GM21381 (cell line): Measurements from ENCODE around the gene SRGAP1.
"Not testable (repeated sequence)": the region's sequence is repeated elsewhere in the genome, so short reads cannot be mapped to it uniquely, and the experiment has no call there.

Experiments used
- ATAC-seq: cut with Tn5 transposase; IDR thresholded peaks from one replicate; pipeline ENCODE4 v1.9.1; 2021; ENCODE audit warnings: mild to moderate bottlenecking, moderate library complexity; ENCODE audit not compliant: unreplicated experiment

The SRGAP1 gene

GRCh38 chr12:63865448-63865847 is 20.9 kb downstream of the SRGAP1 start:
- no peak for ATAC-seq

GRCh38 chr12:63867053-63867452 is 22.6 kb downstream of the SRGAP1 start:
- ATAC-seq, result no peak

DNA sequence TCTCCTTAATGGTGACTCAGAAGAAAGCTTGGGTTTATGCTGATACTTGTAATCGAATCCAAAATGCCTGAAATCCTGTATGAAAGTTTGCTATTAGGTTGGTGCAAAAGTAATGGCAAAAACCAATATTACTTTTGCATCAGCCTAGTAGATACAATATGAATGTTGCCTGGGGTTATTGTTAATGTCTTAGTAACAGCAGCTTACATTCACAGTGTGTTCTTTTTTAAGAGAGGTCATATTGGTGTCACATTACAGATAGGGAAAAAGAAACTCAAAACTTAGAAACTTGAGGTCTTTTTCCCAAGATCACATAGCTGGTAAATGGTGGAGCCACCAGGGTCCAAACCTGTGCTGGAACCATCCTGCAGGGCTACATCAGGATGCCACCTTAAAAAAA is 25.2 kb downstream of the SRGAP1 start:
- no peak for ATAC-seq

DNA sequence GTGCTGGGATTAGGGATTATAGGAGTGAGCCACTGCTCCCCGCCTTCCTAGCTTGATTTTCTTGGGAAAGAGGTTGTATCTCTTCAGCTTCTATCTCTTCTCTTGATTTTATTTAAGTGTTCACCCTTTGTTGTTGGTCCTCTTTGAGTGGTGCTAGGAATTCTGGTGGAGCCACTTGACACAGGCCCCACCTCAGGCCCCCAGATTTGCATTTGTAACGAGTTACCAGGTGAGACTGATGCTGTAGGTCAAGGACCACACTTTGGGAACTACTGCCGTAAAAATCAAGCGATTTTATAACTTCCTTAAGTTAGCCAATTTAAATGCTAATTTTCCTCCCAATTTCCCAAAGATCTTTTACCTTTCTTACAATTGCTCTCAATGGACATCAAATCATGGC is 26.3 kb downstream of the SRGAP1 start:
- ATAC-seq, result no peak

DNA sequence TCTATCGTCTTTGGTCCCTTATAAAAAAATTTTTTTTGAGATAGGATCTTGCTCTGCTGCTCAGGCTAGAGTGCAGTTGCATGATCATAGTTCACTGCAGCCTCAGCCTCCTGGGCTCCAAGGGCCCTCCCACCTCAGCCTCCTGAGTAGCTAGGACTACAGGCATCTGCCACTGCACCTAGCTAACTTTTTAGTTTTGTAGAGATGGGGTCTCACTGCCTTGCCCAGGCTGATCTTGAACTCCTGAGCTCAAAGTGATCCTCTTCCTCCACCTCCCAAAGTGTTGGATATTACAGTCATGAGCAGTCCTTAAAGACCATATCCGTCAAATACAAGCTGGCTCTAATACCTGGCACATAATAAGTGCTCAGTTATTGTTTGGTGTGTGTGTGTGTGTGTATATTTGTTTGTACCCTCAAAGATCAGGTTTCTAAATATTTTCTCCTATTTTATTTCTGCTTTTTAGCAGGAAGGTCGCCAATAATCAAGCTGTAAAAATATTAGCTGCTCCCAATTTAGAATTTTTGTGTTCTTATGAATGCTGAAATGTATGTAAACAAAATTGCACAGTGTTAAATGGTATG is 30.5 kb downstream of the SRGAP1 start:
- ATAC-seq, result no peak

DNA sequence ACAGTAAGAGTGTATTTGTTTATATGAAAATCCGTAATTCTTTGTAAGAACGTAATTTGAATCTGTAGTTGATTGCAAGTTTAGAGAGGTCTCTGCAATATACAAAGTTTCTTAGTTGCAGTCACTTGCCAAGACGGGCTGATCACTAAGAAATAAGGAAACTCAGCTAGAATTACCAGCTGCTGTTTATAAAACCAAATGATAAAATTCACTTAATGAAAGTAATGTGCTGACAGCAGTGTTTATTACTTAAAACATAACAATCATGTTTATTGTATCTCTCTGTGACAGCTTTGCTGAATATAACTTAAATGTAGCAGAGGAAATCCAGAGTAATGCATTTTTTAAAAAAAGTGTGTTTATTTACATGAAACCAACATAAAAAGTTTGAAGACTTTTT is 31.2 kb downstream of the SRGAP1 start:
- no peak for ATAC-seq

DNA sequence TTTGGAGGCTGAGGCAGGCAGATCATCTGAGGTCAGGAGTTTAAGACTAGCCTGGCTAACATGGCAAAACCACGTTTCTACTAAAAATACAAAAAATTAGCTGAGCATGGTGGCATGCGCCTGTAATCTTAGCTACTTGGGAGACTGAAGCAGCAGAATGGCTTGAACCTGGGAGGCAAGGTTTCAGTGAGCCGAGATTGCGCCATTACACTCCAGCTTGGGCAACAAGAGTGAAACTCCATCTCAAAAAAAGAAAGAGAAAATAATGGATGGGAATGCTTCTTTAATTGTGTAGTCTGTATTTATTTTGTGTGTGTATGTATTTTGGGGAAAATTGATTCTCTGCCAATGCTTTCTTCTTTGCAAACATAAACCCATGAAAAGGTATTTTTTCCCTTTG is 32.5 kb downstream of the SRGAP1 start:
- ATAC-seq, result no peak

DNA sequence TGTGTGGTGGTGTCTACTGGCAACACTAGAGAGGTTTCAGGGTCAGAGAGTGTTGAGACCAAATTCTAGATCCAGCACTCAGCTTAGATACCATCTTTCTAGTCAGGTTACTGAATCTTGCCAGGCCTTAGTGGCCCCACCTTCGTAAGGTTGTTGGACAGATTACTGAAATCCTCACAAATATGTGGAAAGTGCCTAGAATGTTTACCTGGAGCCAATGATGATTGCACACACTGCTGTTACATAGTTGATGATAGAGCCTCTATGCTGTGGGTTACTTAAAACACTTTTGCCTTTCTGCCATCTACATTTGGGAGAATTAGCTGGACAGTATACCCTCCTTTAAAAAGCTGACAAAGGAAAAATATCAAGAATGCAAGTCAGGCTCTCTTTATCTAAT is 33.2 kb downstream of the SRGAP1 start:
- ATAC-seq, result no peak

DNA sequence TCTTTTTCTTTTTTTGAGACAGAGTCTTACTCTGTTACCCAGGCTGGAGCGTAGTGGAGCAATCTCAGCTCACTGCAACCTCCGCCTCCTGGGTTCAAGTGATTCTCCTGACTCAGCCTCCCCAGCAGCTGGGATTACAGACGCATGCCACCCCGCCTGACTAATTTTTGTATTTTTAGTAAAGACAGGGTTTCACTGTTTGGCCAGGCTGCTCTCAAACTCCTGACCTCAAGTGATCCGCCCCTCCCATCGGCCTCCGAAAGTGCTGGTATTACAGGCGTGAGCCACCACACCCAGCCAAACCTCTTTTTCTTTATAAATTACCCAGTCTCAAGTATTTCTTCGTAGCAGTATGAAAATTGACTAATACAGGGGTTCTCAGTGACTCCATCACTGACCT is 35.7 kb downstream of the SRGAP1 start:
- ATAC-seq, result not testable (repeated sequence)

GRCh38 chr12:63880742-63881263 is 36.3 kb downstream of the SRGAP1 start:
- no peak for ATAC-seq

- no peak for ATAC-seq
Measured at GRCh38 chr12:63882844-63883243, 38.3 kb downstream of the SRGAP1 start.

DNA sequence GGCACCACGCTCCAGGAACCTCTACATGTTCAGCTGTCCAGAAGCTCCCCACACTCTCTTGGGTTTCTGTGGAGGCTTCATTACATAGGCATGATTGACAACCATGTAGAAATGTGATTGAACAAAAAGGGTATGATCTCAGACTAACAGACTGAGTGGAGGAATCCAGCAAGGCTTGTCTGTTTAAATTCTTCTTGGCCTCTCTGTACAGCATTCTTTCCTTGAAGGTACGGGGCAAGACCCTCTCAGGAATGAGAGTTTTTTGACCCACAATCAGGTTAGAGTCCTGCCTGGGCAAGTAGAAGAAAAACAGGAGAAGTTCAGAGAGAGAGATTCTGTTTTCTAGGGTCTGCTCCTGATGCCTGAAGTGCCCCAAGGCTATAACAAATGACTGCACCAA is 40.9 kb downstream of the SRGAP1 start:
- ATAC-seq, result no peak

GRCh38 chr12:63888908-63889635 is 44.6 kb downstream of the SRGAP1 start:
- no peak for ATAC-seq

- ATAC-seq, result no peak
Measured at GRCh38 chr12:63889721-63890509, 45.4 kb downstream of the SRGAP1 start.

DNA sequence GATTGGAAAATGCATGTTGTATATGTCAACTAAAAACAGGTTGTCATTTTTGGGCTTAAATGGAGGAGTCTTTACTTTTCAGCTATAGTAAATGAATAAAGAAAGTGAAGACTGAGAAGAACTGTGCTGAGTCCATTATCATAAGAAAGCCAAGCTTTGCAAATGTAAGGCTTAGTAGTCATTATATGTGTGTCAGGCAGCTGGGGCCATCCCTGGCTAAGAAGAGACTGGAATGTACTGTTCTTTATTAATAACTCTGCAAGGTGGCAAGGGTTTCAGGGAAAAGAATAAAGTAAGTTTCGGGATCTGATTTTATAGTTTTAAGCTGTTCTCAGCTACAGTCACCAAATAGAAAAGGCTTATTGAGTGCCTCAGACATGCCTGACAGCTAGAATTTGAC is 48.7 kb downstream of the SRGAP1 start:
- no peak for ATAC-seq

DNA sequence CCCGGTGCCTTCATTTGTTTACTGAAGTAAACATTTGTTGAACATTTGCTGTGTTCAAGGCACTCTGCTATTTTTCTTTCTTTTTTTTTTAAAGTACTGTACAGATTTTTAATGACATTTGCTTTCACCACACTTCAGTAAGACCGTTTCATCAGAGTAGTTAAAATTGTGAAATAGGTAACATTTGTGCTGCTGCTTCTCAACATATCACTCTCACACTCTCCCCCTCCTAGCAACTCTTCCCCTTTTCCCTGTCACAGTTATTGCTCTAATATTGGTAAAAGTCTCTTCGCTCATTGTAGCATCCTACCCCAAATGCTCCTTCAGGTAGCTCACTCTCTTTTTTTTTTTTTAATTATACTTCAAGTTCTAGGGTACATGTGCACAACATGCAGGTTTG is 49.6 kb downstream of the SRGAP1 start:
- ATAC-seq, result no peak

- no peak for ATAC-seq
Measured at GRCh38 chr12:63895841-63896240, 51.3 kb downstream of the SRGAP1 start.

DNA sequence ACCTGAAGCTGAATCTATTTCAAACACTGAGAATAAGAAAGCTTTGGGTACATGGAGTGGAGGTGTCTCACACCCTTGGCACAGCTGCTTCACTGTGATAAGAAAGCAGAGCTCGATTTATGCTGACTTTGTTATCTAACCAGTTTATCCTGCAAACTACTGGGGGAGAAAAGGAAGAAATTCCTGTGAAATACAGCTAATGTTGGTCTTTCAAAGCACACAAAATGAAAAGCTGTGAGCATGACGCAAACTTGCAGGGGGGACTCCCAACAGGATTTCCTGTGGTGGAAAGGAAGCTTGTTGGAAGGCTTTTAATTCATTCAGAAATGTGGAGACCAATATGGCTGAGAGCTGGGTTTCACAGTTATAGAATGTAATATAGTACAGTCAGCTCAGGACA is 53.4 kb downstream of the SRGAP1 start:
- no peak for ATAC-seq

DNA sequence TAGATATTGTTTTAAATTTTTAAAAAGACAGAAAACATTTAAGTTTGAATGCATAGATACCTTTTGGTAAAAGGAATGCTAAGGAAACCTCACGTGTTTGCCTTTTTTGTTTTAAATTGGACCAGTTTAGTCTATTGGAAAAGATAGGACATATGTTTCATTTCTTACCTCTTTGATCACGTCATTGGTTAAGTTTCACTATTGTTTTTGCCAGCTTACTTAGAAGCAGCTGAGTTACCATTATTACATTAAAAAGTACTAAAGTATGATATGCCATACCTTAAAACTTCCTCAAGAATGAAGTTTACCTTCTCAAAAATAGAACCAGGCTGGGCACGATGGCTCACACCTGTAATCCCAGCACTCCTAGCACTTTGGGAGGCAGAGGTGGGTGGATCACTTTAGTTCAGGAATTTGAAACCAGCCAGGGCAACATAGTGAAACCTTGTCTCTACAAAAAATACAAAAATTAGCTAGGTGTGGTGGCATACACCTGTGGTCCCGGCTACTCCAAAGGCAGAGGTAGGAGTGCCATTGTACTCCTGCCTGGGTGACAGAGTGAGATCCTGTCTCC is 54.4 kb downstream of the SRGAP1 start:
- ATAC-seq, result no peak

- ATAC-seq, result no peak
Measured at GRCh38 chr12:63899396-63899795, 54.9 kb downstream of the SRGAP1 start.
